GM23338 (cell line): ENCODE measurements around the gene ZBTB25.

ENCODE experiments used
- EZH2 ChIP-seq: fragments of 200-600 bp; sonication (generic); IDR thresholded peaks from one replicate; pipeline ENCODE4 v1.8.0; 2017; ENCODE audit warnings: antibody characterized with exemption, mild to moderate bottlenecking, low read depth; ENCODE audit not compliant: unreplicated experiment
- EZH2phosphoT487 ChIP-seq: fragments of 200-600 bp; sonication (generic); IDR thresholded peaks from one replicate; pipeline ENCODE4 v1.8.1; 2018; ENCODE audit warnings: antibody characterized with exemption; ENCODE audit not compliant: unreplicated experiment
- JUNB ChIP-seq: IDR thresholded peaks from one replicate; pipeline ENCODE4 v1.6.1; 2016; ENCODE audit warnings: antibody characterized with exemption; ENCODE audit not compliant: unreplicated experiment
- POLR2AphosphoS5 ChIP-seq: IDR thresholded peaks from 2 replicates; pipeline ENCODE4 v1.6.1; 2016; ENCODE audit warnings: antibody characterized with exemption, low read depth
- TF ChIP-seq, protein P1 (sequence below), 2 experiments: fragments of 200-600 bp in 1 of 2; sonication (generic) in 1 of 2; conservative IDR thresholded peaks; 2 replicates each; pipeline versions ENCODE4 v1.5.1 to v1.6.1; 2016 to 2017; ENCODE audit warnings: antibody characterized with exemption in 2 of 2, low read depth in 2 of 2, mild to moderate bottlenecking in 2 of 2, moderate library complexity in 1 of 2

DNA sequence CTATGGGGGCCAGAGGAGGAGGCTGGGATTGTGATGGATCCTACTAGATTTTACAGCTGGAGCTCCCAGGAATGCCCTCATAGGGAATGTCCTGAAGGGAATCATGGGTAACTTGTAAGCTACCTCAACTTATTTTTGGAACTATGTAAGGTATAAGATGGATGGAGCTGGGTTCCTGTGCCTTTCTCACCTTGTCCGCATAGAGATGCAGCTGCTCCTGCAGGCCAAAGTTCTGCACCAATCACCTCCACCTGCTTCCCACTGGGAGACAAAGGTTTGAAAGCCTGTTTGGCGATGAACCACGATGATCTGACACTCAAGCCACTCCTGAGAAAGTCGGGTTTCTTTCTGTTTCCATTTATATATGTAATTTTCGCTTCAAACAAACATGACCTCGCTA lies 39.0 kb downstream of the ZBTB25 start:
- TF ChIP-seq, protein P1, sequence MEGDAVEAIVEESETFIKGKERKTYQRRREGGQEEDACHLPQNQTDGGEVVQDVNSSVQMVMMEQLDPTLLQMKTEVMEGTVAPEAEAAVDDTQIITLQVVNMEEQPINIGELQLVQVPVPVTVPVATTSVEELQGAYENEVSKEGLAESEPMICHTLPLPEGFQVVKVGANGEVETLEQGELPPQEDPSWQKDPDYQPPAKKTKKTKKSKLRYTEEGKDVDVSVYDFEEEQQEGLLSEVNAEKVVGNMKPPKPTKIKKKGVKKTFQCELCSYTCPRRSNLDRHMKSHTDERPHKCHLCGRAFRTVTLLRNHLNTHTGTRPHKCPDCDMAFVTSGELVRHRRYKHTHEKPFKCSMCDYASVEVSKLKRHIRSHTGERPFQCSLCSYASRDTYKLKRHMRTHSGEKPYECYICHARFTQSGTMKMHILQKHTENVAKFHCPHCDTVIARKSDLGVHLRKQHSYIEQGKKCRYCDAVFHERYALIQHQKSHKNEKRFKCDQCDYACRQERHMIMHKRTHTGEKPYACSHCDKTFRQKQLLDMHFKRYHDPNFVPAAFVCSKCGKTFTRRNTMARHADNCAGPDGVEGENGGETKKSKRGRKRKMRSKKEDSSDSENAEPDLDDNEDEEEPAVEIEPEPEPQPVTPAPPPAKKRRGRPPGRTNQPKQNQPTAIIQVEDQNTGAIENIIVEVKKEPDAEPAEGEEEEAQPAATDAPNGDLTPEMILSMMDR (conservative IDR thresholded peaks at IDR 0.05; ENCODE audit: low read depth in 2 of 2) = no peak
- peak; percentile 29; the same call in 1 of the 2 replicates for TF ChIP-seq POLR2AphosphoS5
- no peak for TF ChIP-seq EZH2phosphoT487
- TF ChIP-seq JUNB = no peak
- TF ChIP-seq EZH2 = no peak
